Measurements from ENCODE around the gene SPOCK3.

SPOCK3 gene

GRCh38 chr4:166688835-166689234 is 545.5 kb downstream of the SPOCK3 start:
- no peak for DNase-seq (ENCODE audit: low read depth in 2 of 3, low spot score in 2 of 3)

GRCh38 chr4:166687828-166688227 is 546.5 kb downstream of the SPOCK3 start:
- no peak for DNase-seq (ENCODE audit: low read depth in 2 of 3, low spot score in 2 of 3)
